Measurements from ENCODE around the gene RNF212.

Gene RNF212, protein sequence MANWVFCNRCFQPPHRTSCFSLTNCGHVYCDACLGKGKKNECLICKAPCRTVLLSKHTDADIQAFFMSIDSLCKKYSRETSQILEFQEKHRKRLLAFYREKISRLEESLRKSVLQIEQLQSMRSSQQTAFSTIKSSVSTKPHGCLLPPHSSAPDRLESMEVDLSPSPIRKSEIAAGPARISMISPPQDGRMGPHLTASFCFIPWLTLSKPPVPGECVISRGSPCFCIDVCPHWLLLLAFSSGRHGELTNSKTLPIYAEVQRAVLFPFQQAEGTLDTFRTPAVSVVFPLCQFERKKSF

DNA sequence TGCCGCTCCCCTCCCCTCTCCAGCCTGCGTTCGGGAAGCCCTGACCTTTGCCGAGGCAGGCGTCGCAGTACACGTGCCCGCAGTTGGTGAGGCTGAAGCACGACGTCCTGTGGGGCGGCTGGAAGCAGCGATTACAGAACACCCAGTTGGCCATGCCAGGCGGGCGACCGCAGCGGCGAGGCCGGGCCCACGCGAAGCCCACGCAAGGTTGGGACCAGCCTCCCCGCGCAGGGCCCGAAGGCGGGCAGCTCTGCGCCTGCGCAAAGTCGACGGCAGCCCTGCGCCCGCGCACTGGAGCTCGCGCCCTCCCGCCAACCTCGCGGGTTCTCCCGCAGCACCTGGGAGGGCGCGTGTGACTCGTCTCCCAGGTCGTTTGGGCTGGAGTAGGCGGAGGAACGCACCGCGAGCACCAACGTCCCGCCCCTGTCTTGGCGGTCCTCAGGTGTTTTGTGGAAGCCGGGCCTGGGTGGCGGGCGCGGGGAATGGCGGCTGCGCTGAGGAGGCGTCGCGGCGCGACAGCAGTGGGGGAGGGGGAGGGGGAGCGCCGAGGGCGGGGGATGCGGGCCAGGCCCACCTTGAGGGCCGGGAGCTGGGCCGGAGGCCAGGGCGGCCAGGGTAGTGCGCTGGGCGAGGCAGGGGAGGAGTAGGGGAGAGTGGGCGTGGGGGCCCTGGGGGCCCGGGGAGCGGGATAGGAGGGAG lies at the start of gene RNF212:
Gene RNF212, minus strand, starts transcription at position 254 of the 699 bp plus-strand sequence. Its CDS starts 100 bp downstream, at position 154.
- in situ Hi-C loops (cut with MboI; ENCODE audit: low sequenced_read_pairs) = no loop called here

DNA sequence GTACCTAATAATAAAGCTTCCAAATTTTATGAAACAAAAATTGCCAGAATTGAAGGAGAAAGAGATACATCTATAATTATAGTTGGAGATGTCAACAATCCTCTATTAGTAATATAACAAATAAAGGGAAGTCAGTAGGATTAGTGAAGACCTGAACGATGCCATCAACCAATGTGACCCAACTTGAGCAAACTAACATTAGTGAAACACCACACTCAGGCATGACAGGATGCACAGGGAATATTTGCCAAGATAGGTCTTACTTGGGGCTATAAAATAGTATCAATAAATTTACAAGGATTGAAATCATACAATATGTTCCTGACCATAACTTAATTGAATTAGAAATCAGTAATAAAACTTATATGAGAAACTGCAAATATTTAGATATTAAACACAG lies 47.0 kb upstream of the RNF212 start:
- in situ Hi-C loops (cut with MboI; ENCODE audit: low sequenced_read_pairs) = no loop called here

DNA sequence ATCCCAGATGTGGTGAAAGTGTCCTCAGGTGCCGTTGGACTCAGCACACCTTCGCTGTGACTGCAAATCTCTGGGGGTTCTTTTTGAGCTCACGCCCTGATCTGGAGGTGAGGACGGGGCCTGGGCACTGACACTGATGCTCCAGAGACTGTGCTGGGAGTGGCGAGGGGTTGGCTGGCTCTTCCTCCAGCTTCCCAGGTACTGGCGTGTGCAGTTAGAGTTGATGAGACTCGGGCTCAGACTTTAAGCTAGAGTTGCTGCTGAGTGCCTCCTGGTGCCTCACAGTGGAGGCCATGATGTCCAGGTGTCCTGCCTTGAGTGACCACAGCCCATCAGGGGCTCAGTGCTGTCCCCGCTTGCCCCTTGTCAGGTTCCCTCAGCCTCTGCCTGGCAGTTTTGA lies 42.7 kb upstream of the RNF212 start:
- in situ Hi-C loops (cut with MboI; ENCODE audit: low sequenced_read_pairs) = no loop called here

DNA sequence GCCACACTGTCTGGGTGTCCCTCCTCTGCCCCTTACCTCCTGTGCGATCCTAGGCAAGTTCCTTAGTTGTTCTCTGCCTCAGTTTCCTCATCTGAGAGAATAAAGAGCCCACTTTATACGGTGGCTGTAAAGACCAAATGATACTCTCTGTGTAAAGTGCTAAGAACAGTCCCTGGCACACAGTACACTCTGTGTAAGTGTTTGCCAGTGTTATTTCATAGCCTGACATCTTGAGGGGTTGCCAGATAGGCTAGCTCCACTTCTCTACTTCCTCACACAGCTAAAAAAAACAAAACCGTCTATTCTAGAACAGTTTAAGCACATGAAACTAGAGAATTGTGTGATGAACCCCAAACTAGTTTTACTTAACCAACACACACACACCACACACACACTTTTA lies 42.0 kb upstream of the RNF212 start:
- in situ Hi-C loops (cut with MboI; ENCODE audit: low sequenced_read_pairs) = no loop called here

- in situ Hi-C loops (cut with MboI; ENCODE audit: low sequenced_read_pairs) = no loop called here
Measured at GRCh38 chr4:1154523-1155182, 41.3 kb upstream of the RNF212 start.

- in situ Hi-C loops (cut with MboI; ENCODE audit: low sequenced_read_pairs) = no loop called here
Measured at GRCh38 chr4:1154126-1154522, 40.8 kb upstream of the RNF212 start.

GRCh38 chr4:1153567-1154090 lies 40.3 kb upstream of the RNF212 start:
- in situ Hi-C loops (cut with MboI; ENCODE audit: low sequenced_read_pairs) = no loop called here

GRCh38 chr4:1152290-1152689 lies 38.9 kb upstream of the RNF212 start:
- in situ Hi-C loops (cut with MboI; ENCODE audit: low sequenced_read_pairs) = no loop called here

- in situ Hi-C loops (cut with MboI; ENCODE audit: low sequenced_read_pairs) = no loop called here
Measured at GRCh38 chr4:1151541-1151940, 38.2 kb upstream of the RNF212 start.

DNA sequence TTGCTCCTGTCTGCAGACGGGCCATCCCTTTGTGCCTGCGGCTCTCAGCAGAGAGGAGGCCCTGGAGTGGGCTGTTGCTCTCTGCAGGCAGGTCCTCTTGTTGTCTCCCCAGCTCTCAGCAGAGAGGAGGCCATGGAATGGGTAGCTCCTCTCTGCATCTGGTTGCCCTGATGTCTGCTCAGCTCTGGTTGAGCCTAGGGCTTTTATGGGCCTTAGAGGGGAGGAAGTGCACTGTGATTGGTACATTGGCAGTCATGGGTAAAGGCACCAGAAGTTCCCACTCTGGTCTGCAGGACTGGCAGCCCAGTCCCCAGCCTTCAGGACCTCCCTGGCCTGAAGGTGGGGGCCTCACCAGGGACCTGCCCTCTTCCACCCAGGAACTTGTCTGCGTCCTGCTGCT lies 37.5 kb upstream of the RNF212 start:
- in situ Hi-C loops (cut with MboI; ENCODE audit: low sequenced_read_pairs) = no loop called here

DNA sequence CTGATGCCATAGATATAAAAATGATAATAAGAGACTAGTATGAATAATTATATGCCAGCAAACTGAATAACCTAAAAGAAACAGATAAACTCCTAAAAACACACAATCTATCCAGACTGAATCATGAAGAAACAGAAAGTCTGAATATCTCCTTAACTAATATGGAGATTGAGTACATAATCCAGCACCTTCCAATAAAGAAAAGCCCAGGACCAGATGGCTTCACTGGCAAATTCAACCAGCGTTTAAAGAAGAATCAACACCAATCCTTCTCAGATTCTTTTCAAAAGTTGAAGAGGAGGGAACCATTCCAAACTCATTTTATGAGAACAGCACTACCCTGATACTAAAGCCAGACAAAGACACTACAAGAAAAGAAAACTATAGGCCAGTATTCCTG lies 26.5 kb upstream of the RNF212 start:
- in situ Hi-C loops (cut with MboI; ENCODE audit: low sequenced_read_pairs) = loop anchor here (10.0 to 25.0 kb wide), 2 partner anchors 125 to 222 kb away; no protein-coding TSS in a partner anchor

- in situ Hi-C loops (cut with MboI; ENCODE audit: low sequenced_read_pairs) = loop anchor here (10.0 to 25.0 kb wide), 2 partner anchors 127 to 224 kb away; no protein-coding TSS in a partner anchor
Measured at GRCh38 chr4:1137850-1138249, 24.5 kb upstream of the RNF212 start.

DNA sequence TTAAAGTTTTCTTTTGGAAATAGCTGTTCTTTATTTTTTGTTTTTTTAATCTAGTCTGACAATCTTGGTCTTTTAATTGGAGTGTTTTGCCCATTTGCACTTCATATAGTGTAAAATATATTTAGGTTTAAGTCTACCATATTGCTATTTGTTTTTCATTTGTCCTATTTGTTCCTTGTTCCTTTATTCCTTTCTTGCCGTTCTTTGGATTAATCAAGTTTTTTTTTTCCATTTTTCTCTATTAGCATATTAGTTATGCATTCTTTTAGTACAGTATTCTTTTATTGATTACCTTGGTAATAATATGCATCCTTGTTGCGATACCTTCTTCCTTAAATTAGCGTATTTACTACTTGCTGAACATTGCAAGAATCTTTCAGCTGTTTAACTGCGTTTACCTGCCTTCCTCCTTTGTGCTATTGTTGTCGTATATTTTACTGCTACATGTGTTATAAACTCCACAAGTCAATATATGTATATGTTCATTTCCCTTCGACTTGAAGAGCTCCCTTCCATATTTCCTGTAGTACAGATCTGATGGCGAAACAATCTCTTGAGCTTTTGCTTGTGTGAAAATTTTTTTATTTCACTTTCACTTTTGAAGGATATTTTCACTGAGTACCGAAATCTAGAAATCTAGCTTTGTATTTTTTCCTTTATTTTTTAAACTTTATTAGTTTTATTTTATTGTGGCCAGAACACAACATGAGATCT lies 23.9 kb upstream of the RNF212 start:
- in situ Hi-C loops (cut with MboI; ENCODE audit: low sequenced_read_pairs) = loop anchor here (10.0 to 25.0 kb wide), 2 partner anchors 128 to 225 kb away; no protein-coding TSS in a partner anchor

- in situ Hi-C loops (cut with MboI; ENCODE audit: low sequenced_read_pairs) = loop anchor here (10.0 to 25.0 kb wide), 2 partner anchors 129 to 226 kb away; no protein-coding TSS in a partner anchor
Measured at GRCh38 chr4:1136048-1136447, 22.7 kb upstream of the RNF212 start.

DNA sequence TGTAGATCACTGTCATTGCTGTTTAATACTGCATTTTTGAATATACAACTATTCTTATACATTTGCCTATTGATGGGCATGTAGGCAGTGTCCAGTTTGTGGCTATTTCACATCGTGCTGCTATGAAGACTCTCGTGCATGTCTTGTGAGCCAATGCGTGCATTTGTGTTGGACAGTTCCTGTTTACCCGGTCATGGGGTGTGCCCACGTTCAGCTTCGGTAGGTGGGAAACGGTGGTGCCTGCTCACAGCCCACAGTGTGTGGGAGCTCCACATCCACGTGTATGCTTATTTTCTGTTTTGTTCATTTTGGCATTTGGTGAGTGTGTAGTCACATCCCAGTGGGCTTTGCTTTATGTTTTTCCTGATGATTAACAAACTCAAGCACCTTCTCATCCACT lies 19.7 kb upstream of the RNF212 start:
- in situ Hi-C loops (cut with MboI; ENCODE audit: low sequenced_read_pairs) = loop anchor here (10.0 to 25.0 kb wide), 2 partner anchors 132 to 229 kb away; no protein-coding TSS in a partner anchor

GRCh38 chr4:1130316-1131186 lies 17.2 kb upstream of the RNF212 start:
- in situ Hi-C loops (cut with MboI; ENCODE audit: low sequenced_read_pairs) = loop anchor here (10.0 to 25.0 kb wide), 2 partner anchors 134 to 232 kb away; no protein-coding TSS in a partner anchor

GRCh38 chr4:1126506-1126905 lies 13.1 kb upstream of the RNF212 start:
- in situ Hi-C loops (cut with MboI; ENCODE audit: low sequenced_read_pairs) = loop anchor here (25.0 kb wide), 1 partner anchor 236 kb away; no protein-coding TSS in a partner anchor

DNA sequence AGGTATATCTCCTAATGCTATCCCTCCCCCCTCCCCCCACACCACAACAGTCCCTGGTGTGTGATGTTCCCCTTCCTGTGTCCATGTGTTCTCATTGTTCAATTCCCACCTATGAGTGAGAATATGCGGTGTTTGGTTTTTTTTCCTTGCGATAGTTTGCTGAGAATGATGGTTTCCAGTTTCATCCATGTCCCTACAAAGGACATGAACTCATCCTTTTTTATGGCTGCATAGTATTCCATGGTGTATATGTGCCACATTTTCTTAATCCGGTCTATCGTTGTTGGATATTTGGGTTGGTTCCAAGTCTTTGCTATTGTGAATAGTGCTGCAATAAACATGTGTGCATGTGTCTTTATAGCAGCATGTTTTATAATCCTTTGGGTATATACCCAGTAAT lies 12.1 kb upstream of the RNF212 start:
- in situ Hi-C loops (cut with MboI; ENCODE audit: low sequenced_read_pairs) = loop anchor here (25.0 kb wide), 1 partner anchor 237 kb away; no protein-coding TSS in a partner anchor

GRCh38 chr4:1124818-1125217 lies 11.5 kb upstream of the RNF212 start:
- in situ Hi-C loops (cut with MboI; ENCODE audit: low sequenced_read_pairs) = loop anchor here (25.0 kb wide), 1 partner anchor 237 kb away; no protein-coding TSS in a partner anchor
